HUDEP-2 (cell line): Measurements from ENCODE around the gene FUS.
"Not testable (repeated sequence)": the region's sequence is repeated elsewhere in the genome, so short reads cannot be mapped to it uniquely, and the experiment has no call there.

Experiments used
- DNase-seq, 76 experiments: peaks; one replicate each; lab custom pipeline; 2025; ENCODE audit not compliant: unreplicated experiment in 76 of 76; lab: John Stamatoyannopoulos, UW

FUS gene

DNA sequence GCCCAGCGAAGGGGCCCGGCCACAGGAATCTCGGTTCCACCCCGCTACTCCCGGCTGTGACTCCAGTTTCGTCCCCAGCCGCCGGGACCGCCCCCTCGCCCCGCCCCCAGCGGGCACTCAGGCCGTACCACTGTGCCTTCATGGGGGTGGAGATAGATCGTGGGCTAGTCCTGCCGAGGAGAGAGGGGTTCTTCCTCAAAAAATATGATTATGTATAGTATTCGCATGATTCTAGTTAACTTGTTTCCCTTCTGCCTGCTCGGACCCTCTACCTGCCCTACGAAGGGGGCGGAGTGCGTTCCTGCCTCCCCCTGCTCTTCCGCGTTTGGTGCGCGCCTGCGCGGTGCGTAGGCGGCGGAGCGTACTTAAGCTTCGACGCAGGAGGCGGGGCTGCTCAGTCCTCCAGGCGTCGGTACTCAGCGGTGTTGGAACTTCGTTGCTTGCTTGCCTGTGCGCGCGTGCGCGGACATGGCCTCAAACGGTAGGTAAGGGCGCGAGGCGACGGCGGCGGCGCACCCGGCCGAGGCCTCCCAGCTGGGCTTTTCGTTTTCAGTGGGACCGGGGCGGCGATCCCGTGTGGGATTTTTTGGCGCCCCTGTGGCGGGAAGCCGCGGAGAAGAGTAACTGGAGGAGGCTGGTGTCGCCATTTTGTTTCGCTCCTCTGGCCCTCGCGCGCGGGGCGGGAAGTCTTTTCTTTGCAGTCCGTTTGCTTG, at the start of gene FUS:
TSS of gene FUS (plus strand) at position 393 of the 713 bp plus-strand sequence. CDS start at position 469, 76 bp downstream.
- peak in 70 of 76 experiments; percentile 26 to 99 (median 76) for DNase-seq

DNA sequence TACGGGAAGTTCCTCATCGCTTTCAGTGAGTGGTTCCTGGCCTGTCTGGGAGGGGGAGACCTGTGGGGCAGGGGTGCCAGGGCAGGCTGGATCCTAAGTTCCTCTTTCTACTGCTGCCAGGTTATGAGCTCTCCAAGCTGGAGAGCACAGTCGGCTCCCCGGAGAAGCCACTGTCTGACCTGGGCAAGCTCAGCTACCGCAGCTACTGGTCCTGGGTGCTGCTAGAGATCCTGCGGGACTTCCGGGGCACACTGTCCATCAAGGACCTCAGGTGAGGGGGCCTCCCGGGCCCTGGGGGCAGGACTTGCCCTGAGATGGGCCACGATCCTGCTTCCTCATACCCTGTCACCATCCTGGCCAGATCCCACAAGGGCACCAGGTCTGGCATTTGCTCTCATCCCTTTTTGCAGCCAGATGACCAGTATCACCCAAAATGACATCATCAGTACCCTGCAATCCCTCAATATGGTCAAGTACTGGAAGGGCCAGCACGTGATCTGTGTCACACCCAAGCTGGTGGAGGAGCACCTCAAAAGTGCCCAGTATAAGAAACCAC, 49.5 kb upstream of the FUS start:
- DNase-seq: no peak

DNA sequence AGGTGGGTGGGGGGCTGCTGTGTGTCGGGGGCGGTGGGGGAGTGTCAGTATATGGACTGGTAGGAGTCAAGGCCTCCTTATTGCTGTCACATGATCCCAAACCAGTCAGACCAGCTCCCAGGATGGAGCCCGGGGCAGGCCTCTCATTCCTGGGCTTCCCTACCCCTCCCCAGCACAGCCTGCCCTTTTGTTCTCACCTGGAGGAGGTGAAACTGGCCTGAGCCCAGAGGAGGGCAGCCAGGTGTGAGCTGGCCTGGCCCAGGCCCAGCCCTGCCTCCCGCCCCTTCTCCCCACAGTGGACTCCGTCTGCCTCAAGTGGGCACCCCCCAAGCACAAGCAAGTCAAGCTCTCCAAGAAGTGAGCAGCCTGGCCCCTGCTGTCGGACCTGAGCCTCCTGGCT, 49.0 kb upstream of the FUS start:
- no peak for DNase-seq

DNA sequence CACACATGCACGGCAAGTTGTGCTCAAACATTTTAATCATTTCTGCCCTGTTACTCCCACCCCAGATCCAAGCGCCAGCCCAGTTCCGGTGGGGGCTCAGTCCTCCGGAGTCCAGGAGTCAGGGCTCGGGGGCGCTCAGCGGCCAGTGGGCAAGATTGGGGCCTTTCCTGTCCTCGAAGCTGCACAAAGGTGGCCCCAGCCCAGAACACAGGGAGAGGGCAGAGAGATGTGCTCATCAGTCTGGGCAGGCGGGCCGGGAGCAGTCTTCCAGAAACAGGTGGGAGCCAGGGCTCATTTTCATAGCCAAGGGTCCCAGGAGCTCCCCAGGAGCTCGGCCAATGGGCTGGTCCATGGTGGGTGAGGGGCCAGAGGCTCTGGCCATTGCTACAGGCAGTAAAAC, 48.5 kb upstream of the FUS start:
- no peak for DNase-seq

DNA sequence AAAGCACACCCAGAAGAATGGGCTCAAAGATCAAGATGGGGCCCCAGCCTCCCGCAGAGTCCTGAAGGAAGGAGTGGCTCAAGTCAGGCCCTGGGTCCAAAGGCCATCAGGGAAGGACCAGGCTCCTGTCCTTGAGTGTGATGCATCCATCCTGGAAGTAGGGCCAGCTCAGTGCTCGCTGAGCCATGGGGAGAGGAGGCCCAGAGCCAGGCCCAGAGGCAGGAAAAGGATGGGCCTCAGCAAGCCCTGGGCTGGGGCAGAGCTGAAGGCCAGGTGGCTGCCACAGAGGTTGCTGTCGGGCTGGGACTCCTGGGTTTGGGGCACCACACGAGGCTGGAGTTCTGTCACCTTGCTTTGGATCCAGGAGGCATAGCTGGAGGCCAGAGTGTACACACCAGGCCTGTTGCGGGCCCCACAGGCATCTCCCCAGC, 48.1 kb upstream of the FUS start:
- no peak for DNase-seq

DNA sequence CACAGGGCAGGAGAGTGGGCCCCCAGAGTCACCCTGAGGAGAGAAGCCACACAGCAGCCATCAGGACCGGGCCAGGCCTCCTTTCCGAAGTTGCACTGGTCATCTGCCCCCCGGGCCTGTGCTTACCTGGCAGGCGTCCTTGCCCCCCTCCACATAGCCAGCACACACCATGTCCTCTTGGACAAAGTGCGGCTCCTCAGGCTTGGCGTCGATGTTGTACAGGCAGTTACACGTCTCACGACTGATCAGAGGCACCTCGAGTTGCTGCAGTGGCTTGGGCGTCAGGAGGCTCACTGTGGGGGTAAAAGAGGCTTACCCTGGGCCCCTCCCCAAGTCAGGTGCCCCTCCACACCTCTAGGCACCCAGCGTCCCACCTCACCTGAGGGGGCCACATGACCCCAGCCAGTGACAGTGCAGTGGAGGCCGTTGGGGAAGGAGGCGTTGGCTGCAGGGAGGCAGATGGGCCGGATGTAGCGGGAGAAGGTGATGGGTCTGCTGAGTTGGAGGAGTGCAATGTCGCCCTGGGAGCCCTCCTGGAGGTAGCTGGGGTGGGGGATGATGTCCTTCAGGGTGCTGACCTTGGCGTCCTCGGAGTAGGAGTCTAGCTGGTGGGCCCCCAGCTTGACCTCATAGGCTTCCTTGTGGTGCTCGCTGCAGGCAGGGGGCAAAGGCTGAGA, 47.5 kb upstream of the FUS start:
- no peak for DNase-seq

DNA sequence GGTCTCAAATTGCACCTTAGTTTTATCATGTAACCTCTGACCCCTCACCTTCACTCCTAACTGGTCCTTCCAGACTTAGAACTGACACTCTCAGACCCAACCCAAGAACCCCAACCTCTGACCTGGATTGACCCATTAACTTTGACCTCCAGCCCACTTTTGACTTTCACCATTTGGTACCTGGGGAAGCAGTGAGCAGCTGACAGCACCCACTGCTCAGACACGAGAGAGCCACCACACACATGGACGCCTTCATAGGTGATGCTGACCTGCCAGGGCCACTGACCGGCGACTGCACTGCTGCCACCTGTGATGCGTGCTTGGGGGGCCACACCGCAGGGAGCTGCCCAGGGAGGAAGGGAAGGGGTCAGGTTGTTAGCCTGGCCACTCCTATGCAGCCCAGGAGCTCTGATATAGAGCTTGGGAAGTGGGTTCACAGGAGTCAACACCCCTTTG, 46.9 kb upstream of the FUS start:
- no peak for DNase-seq

DNA sequence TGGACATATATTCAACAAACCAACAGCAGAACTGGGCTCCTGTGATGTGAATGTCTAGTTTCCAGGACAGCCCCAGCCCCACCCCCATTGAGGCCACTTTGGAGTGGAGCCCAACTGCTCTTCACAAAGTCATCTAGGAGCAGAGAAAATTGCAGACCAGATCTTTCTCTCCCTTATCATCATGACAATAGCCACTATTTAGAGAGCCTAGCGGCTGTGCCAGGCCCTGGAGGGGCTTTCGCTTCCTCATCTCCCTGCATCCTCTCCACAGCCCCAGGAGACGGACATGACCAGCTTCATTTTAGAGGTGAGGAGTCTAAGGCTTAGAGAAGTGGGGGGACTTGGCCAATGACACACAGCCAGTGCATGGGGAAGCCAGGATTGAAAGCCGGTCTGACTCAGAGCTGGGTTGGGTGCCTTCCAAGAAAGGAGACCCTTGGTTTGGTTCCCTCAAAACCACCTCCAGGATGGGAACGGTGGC, 45.8 kb upstream of the FUS start:
- DNase-seq: peak in 15 of 76 experiments; percentile 3 to 57 (median 19)

DNA sequence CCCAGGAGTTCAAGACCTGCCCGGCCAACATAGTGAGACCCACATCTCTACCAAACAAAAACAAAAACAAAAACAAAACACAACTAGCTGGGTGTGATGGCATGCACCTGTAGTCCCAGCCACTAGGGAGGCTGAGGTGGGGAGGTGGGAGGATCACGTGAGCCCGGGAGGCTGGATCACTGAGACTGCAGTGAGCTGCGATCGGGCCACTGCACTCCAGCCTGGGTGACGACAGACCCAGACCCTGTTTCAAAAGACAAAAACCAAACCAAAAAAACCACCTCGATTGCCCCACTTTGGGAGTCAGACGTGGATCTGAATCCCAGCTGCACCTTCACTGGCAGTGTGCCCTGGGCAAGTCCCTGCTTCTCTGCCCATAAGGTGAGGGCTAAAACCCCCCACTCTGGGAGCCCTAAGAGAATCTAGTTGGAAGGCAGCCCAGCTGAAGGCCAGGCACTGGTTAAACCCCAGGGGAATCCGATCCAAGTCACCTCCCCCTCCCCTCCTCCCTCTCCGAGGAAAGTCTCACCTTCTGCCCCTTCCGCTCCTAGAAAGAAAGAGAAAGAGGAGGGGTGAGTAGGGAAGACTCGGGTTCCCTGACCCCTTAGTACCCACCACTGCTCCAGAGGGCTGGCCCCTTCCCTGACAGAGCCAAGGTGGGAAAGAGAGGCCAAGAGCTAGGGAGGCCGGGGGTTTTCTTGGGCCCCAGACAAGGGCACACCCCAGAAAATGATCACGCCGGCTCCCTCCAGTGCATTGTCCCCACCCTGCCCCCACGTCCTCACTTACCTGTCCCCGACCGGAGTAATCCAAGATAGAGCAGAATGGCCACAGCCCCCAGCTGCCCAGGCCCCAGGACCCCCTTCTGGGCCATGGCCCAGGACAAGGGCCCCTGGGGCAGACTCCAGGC, 45.1 kb upstream of the FUS start:
- no peak for DNase-seq

DNA sequence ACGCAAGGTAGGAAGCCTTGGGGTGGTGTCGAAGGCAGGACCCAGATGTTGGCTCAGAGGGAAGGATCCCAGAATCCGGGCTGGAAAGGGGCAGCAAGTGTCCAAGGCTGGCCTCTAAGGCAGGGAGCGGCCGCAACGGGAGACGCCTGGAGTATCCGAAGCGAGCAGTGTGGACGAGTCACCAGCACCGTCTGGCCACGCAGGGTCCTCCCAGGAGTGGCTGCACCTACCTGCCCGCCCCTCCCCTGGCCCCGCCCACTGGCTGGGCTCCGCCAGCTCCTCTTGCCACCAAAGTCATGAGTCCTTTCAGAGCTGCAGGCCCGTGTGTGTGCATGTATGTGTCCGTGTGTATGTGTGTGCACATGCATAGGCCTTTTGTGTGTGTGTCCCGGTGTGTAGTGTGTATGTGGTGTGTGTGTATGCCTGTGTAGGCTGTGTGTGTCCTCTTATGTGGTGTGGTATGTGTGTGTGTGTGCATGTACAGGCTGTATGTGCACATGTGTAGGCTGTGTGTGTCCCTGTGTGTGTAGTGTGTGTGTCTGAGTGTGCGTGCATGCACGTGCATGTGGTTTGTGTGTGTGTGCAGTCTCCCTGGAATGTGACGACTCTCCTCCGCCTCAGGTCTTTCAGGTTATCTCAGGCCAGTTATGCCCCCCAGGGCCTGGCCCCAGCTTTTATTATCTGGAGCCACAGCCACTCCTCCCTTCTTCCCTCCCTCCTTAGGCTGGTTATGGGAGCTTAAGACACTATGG, 44.2 kb upstream of the FUS start, which contains the start of gene PRSS8:
TSS of gene PRSS8 (minus strand) at position 193 of the 752 bp plus-strand sequence. CDS start 229 bp downstream, outside the sequence.
- peak in 16 of 76 experiments; percentile 1 to 50 (median 20) for DNase-seq

DNA sequence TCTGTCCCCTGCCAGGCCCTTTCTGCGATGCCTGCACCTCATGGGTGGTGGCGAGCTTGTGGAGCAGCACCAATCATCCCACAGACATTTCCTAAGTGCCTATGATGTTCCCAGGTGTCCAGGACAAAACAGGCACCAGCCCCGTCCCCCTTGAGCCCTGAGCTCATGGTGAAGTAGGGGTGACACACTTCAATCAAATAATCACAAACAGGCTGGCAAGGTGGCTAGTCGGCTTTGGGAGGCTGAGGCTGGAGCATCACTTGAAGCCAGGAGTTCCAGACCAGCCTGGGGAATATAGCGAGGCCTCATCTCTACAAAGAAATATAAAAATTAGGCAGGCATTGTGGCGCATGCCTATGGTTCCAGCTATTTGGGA, 43.7 kb upstream of the FUS start:
- no peak for DNase-seq

DNA sequence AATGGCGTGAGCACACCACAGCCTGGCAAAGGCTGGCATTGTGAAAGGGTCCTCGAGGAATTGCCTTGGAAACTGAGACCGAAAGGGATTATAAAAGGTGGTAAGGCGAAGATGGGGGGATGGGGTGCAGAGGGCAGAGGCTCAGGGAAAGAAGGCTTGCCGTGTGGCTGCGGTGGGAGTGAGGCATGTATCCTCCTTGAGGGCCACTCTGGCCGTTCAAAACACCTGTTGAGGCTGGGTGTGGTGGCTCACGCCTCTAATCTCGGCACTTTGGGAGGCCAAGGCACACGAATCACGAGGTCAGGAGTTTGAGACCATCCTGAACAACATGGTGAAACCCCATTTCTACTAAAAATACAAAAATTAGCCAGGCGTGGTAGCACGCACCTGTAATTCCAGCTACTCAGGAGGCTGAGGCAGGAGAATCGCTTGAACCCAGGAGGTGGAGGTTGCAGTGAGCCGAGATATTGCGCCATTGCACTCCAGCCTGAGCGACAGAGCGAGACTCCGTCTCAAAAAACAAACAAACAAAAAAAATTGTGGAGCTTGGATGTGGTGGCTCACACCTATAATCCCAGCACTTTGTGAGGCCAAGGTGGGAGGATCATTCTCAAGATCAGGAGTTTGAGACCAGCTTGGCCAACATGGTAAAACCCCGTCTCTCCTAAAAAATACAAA, 43.0 kb upstream of the FUS start:
- not testable (repeated sequence) for DNase-seq

DNA sequence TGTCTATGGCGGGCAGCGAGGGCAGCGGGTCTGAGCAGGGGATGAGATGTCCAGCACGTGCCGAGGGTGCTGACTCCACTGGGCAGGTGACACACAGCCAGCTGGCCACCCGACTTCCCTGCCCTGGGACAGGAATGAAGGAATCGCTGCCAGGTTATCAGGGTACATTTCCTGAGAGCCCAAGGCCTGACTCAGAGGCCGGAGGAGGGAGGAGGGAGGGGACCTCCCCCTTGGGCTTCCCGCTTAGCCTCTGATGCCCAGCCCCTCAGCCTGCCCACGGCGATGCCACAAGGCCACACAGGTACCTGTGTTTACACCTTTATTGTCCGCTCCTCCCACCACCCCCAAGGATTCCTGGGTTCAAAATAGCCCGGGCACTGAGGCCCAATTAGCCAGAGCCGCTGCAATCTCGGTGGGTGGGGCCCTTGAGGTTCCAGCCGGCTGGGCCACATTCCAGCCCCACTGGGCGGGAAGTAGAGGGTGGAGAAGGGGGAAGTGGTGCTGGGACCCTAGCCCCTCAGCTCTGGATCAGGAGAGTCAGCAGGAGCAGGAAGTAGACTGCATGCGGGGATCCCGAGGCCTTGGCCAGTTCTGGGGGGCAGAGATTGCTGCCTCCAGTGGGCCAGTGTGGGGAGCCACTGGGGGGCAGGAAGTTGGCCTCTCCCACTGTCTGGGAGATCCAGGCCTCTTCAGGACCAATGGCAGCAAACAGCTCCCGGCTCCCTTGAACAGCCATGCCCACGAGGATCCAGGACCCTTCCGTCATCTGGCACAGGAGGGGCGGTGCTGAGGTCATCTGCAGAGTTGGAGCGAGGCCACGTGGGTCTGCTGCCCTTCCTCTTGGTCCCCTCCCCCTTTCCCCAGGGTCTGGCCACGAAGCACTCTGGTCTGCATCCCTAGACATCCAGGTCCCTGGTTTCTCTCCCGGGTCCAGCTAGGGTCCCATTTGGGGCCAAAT, 41.0 kb upstream of the FUS start:
- no peak for DNase-seq

DNA sequence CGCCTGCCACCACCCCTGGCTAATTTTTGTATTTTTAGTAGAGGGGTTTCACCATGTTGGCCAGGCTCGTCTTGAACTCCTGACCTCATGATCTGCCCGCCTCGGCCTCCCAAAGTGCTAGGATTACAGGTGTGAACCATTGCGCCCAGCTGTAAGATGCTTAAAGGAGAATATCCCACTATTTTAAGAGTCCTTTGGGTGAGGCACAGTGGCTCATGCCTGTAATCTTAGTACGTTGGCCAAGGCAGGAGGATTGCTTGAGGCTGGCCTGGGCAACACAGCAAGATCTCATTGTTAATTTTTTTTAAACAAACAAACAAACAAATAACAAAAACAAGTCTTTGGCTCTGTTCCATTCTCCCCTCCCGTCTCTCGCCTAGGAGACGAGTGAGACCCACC, 38.9 kb upstream of the FUS start:
- DNase-seq: not testable (repeated sequence)

DNA sequence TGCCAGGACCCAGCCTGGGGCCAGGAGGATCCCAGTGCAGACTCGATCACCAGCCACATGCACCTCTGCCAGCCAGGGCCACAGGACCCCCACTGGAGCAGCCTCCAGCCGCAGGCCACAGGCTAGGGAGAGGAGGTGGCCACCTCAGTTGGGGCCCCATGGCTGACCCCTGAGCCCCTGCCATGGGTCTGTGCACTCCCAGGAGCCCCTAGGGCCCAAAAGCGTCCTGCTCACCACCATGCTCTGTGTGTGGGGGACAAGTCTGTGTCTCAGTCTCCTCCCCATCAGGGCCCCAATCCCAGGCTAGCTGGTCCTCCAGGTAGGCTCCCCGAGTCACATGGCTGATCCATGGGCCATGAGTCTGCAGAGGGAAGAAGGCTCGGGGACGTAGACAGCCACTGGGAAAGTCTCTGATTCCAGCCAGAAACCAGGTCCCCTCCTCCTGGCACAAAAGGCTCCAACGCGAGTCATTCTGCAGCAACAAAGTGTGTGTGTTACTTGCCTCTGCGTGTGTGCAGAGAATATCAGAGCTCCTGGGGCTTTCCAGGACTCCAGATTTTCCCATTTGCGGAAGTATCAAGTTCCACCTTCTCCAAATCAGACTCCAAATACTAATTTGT, 38.3 kb upstream of the FUS start:
- peak in 3 of 76 experiments; percentile 20 to 41 (median 31) for DNase-seq

DNA sequence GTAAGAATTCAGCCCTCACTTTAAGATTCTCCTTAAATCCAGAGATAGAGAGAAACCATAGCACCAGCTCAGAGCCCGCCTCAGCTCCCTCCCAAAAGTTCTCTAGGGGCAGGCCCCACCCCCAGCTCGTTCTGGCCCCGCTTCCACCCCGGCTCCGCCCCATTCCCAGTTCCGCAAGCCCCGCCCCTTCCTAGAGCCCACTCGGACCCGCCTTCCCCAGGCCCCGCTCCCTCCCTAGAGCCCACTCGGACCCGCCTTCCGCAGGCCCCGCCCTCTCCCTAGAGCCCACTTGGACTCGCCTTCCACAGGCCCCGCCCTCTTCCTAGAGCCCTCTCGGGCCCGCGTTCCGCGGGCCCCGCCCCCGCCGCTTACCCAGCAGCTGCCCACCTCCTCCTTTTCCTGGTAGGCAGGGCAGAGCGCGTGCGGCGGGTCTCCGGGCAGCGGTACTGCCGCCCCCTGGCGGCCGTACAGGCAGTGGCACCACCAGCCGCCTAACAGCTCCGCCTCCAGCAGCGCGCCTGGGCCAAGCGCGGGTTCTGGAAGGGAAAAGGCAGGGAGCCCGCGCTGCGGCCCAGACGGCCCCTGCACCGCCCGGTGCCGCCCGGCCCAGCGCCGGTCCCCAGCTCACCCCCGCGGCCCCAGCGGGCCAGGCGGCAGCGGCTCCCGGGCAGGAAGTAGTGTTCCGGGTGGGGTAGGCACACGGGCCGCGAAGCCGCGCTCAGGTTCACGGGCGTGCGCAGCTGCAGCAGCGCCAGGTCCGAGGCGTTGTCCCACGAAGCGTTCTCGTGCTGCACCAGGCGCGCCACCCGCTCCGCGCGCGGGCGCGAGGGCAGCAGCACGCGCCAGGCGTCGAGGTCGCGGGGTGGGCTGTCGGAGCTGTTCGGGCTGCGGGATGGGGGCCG, 37.6 kb upstream of the FUS start:
- DNase-seq: peak in 75 of 76 experiments; percentile 77 to 100 (median 99)
